H9 (cell line): Measurements from ENCODE around the gene BMP7. TPM values are rescaled to one million over a fixed set of nuclear protein-coding genes. Genes with fewer than 3 reads are reported as not detected.

Experiments used
- DNase-seq: peaks from one replicate; pipeline ENCODE4 v3.0.0-alpha.2; 2017
- H2AFZ ChIP-seq: one replicate; pipeline ENCODE4 v1.6.1; 2013; ENCODE audit warnings: mild to moderate bottlenecking, low read length, control low read depth, moderate library complexity
- H2AK5ac ChIP-seq: 2 replicates; pipeline ENCODE4 v1.6.1; 2013; ENCODE audit warnings: low read length, control low read depth, mixed read lengths; ENCODE audit not compliant: insufficient read length
- H2BK120ac ChIP-seq: one replicate; pipeline ENCODE4 v1.6.1; 2013; ENCODE audit warnings: low read depth, mild to moderate bottlenecking, low read length, control low read depth, inconsistent platforms; ENCODE audit not compliant: poor library complexity, severe bottlenecking
- H2BK12ac ChIP-seq: 2 replicates; pipeline ENCODE4 v1.6.1; 2013; ENCODE audit warnings: low read length, control low read depth, mixed read lengths, low read depth; ENCODE audit not compliant: insufficient read length
- H2BK15ac ChIP-seq: 2 replicates; pipeline ENCODE4 v1.6.1; 2013; ENCODE audit warnings: low read depth, low read length, control low read depth
- H2BK20ac ChIP-seq: one replicate; pipeline ENCODE4 v1.6.1; 2013; ENCODE audit warnings: low read depth, mild to moderate bottlenecking, low read length, control low read depth, inconsistent platforms; ENCODE audit not compliant: poor library complexity, severe bottlenecking
- H2BK5ac ChIP-seq: 2 replicates; pipeline ENCODE4 v1.6.1; 2013; ENCODE audit warnings: low read length, control low read depth, mixed read lengths; ENCODE audit not compliant: insufficient read length
- H3K14ac ChIP-seq: 2 replicates; pipeline ENCODE4 v1.6.1; 2013; ENCODE audit warnings: low read length, control low read depth; ENCODE audit not compliant: insufficient read depth
- H3K18ac ChIP-seq: 2 replicates; pipeline ENCODE4 v1.6.1; 2013; ENCODE audit warnings: low read depth, mild to moderate bottlenecking, mixed read lengths, low read length, control low read depth; ENCODE audit not compliant: insufficient read length
- H3K23ac ChIP-seq: 2 replicates; pipeline ENCODE4 v1.6.1; 2013; ENCODE audit warnings: low read length, control low read depth, mixed read lengths, low read depth; ENCODE audit not compliant: insufficient read length
- H3K23me2 ChIP-seq: 2 replicates; pipeline ENCODE4 v1.6.1; 2013; ENCODE audit warnings: low read depth, mild to moderate bottlenecking, mixed read lengths, low read length, control low read depth; ENCODE audit not compliant: insufficient read length, poor library complexity, severe bottlenecking
- H3K27ac ChIP-seq: 2 replicates; pipeline ENCODE4 v1.5.1; 2013; ENCODE audit warnings: low read length, control low read depth, mixed read lengths, low read depth; ENCODE audit not compliant: insufficient read length
- H3K27me3 ChIP-seq: 2 replicates; pipeline ENCODE4 v1.6.1; 2013; ENCODE audit warnings: low read length, control low read depth, inconsistent platforms; ENCODE audit not compliant: insufficient read depth
- H3K4ac ChIP-seq: 2 replicates; pipeline ENCODE4 v1.6.1; 2013; ENCODE audit warnings: low read depth, mild to moderate bottlenecking, control low read depth, inconsistent platforms, low read length, moderate library complexity
- H3K4me1 ChIP-seq: 2 replicates; pipeline ENCODE4 v1.6.1; 2013; ENCODE audit warnings: low read length, control low read depth, inconsistent platforms; ENCODE audit not compliant: insufficient read depth
- H3K4me2 ChIP-seq: 2 replicates; pipeline ENCODE4 v1.6.1; 2013; ENCODE audit warnings: low read length, control low read depth, mixed read lengths; ENCODE audit not compliant: insufficient read length, insufficient read depth
- H3K56ac ChIP-seq: 2 replicates; pipeline ENCODE4 v1.6.1; 2013; ENCODE audit warnings: low read depth, mild to moderate bottlenecking, mixed read lengths, low read length, control low read depth; ENCODE audit not compliant: insufficient read length
- H3K79me1 ChIP-seq: 2 replicates; pipeline ENCODE4 v1.6.1; 2013; ENCODE audit warnings: low read depth, mild to moderate bottlenecking, moderate library complexity, low read length, control low read depth, inconsistent platforms; ENCODE audit not compliant: insufficient read depth, poor library complexity, severe bottlenecking
- H3K79me2 ChIP-seq: 2 replicates; pipeline ENCODE4 v1.6.1; 2013; ENCODE audit warnings: low read length, control low read depth, inconsistent platforms; ENCODE audit not compliant: insufficient read depth
- H3K9ac ChIP-seq: 2 replicates; pipeline ENCODE4 v1.6.1; 2013; ENCODE audit warnings: low read length, control low read depth, mixed read lengths; ENCODE audit not compliant: insufficient read length; ENCODE audit errors: extremely low read depth
- H3K9me3 ChIP-seq: one replicate; pipeline ENCODE4 v1.6.1; 2013; ENCODE audit warnings: low read depth, low read length, inconsistent platforms; ENCODE audit not compliant: control insufficient read depth
- H3T11ph ChIP-seq: one replicate; pipeline ENCODE4 v1.6.1; 2013; ENCODE audit warnings: mild to moderate bottlenecking, low read length, control low read depth, inconsistent platforms
- H4K20me1 ChIP-seq: one replicate; pipeline ENCODE4 v1.6.1; 2013; ENCODE audit not compliant: control insufficient read depth, insufficient read length, insufficient read depth
- H4K5ac ChIP-seq: 2 replicates; pipeline ENCODE4 v1.6.1; 2013; ENCODE audit warnings: low read depth, mild to moderate bottlenecking, mixed read lengths, low read length, control low read depth; ENCODE audit not compliant: insufficient read length
- H4K8ac ChIP-seq: replicated peaks from 2 replicates; pipeline ENCODE4 v1.6.1; 2013; ENCODE audit warnings: low read length, control low read depth, mixed read lengths, low read depth; ENCODE audit not compliant: insufficient read length
- H4K91ac ChIP-seq: 2 replicates; pipeline ENCODE4 v1.6.1; 2013; ENCODE audit warnings: low read depth, mild to moderate bottlenecking, moderate library complexity, mixed read lengths, low read length, control low read depth; ENCODE audit not compliant: insufficient read length
- H3K27ac Mint-ChIP-seq, 3 experiments: 2 replicates in 2 of 3; 3 replicates in 1 of 3; pipeline ENCODE4 v1.8.0; 2020 to 2021; ENCODE audit warnings: mixed read lengths in 3 of 3, mild to moderate bottlenecking in 1 of 3, moderate library complexity in 1 of 3
- H3K27me3 Mint-ChIP-seq: 2 replicates; pipeline ENCODE4 v1.8.0; 2021; ENCODE audit warnings: low read depth, mild to moderate bottlenecking, moderate library complexity, mixed read lengths
- H3K36me3 Mint-ChIP-seq, 3 experiments: 2 replicates in 2 of 3; 3 replicates in 1 of 3; pipeline ENCODE4 v1.8.0; 2020 to 2021; ENCODE audit warnings: low read depth in 3 of 3, mixed read lengths in 3 of 3; ENCODE audit not compliant: insufficient read depth in 1 of 3
- H3K4me1 Mint-ChIP-seq, 2 experiments: 2 replicates each; pipeline ENCODE4 v1.8.0; 2020; ENCODE audit warnings: mixed read lengths in 2 of 2
- H3K4me3 Mint-ChIP-seq, 2 experiments: 2 replicates in 1 of 2; 3 replicates in 1 of 2; pipeline ENCODE4 v1.8.0; 2020 to 2021; ENCODE audit warnings: mild to moderate bottlenecking in 2 of 2, mixed read lengths in 2 of 2, moderate library complexity in 1 of 2
- H3K9me3 Mint-ChIP-seq, 2 experiments: 2 replicates in 1 of 2; 3 replicates in 1 of 2; pipeline ENCODE4 v1.8.0; 2020; ENCODE audit warnings: mild to moderate bottlenecking in 2 of 2, mixed read lengths in 2 of 2, moderate library complexity in 1 of 2
- WGBS: extraction: QIAGEN DNeasy Blood & Tissue Kit; methylation state at CpG from one replicate; pipeline ENCODE4 v1.1.7; 2013; ENCODE audit warnings: missing lambda C conversion rate, low lambda C conversion rate, mixed read lengths; ENCODE audit not compliant: insufficient read length; ENCODE audit errors: extremely low coverage; 5-methylcytosine and 5-hydroxymethylcytosine counted together
- total RNA-seq: library from RNA; stranded (reverse); gene quantifications from 2 replicates; pipeline ENCODE4 v1.2.1, GENCODE V29; 2021
- TF ChIP-seq, protein P1 (sequence below): fragments of 200-600 bp; sonication (generic); conservative IDR thresholded peaks from 3 replicates; pipeline ENCODE4 v1.8.0; 2021; ENCODE audit warnings: antibody characterized with exemption, mild to moderate bottlenecking

Gene BMP7
- total RNA-seq, 1 experiment from 2014 or later = 17.7 TPM

DNA sequence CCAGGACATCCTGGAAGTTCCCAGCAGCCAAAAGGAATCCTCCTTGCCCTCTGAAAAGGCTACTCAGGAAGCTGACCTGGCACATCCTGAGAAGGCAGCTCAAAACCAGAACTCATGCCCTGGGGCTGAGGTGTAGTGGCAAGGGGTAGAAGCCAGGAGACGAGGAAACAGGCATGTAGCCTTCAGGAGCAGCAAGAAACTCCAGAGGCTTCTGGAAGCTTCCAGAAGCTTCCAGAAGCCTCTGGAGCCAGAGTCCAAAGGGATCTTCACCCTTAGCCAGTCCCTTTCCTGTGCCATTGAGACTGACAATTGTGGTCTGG is 43.9 kb downstream of the BMP7 start:
- peaks cover 0 to 9% (median 4%) of the 10 kb centered on the region in 3 experiments; a peak in 3 of 7 replicates for H3K36me3 Mint-ChIP-seq
- no peak overlapping the region for H3K14ac ChIP-seq
- H2BK120ac ChIP-seq = no peak overlapping the region
- H2BK20ac ChIP-seq = no peak overlapping the region
- H3K18ac ChIP-seq = no peak overlapping the region
- H3K4me1 Mint-ChIP-seq = peaks cover 5 to 14% of the 10 kb centered on the region in 2 experiments
- H3K27ac ChIP-seq = no peak overlapping the region
- H3K4ac ChIP-seq = no peak overlapping the region
- H3K4me3 Mint-ChIP-seq = no peak overlapping the region
- no peaks in the 10 kb centered on the region for H3K9me3 Mint-ChIP-seq
- no peak overlapping the region for H3K23ac ChIP-seq
- H3K9ac ChIP-seq = no peak overlapping the region
- no peaks in the 10 kb centered on the region for H4K20me1 ChIP-seq
- H2AK5ac ChIP-seq = no peak overlapping the region
- no peak overlapping the region for H2BK12ac ChIP-seq
- H3K79me2 ChIP-seq = no peaks in the 10 kb centered on the region
- TF ChIP-seq, protein P1, sequence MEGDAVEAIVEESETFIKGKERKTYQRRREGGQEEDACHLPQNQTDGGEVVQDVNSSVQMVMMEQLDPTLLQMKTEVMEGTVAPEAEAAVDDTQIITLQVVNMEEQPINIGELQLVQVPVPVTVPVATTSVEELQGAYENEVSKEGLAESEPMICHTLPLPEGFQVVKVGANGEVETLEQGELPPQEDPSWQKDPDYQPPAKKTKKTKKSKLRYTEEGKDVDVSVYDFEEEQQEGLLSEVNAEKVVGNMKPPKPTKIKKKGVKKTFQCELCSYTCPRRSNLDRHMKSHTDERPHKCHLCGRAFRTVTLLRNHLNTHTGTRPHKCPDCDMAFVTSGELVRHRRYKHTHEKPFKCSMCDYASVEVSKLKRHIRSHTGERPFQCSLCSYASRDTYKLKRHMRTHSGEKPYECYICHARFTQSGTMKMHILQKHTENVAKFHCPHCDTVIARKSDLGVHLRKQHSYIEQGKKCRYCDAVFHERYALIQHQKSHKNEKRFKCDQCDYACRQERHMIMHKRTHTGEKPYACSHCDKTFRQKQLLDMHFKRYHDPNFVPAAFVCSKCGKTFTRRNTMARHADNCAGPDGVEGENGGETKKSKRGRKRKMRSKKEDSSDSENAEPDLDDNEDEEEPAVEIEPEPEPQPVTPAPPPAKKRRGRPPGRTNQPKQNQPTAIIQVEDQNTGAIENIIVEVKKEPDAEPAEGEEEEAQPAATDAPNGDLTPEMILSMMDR = no peak
- no peaks in the 10 kb centered on the region for H3K23me2 ChIP-seq
- H2BK15ac ChIP-seq = no peak overlapping the region
- no peaks in the 10 kb centered on the region for H3K9me3 ChIP-seq
- no peak overlapping the region for H4K8ac ChIP-seq
- peaks cover 3% of the 10 kb centered on the region for H3K27me3 Mint-ChIP-seq
- WGBS = no CpG with 5 or more reads among the region's 1 CpG
- no peak overlapping the region for H3T11ph ChIP-seq
- no peak for DNase-seq
- H3K27me3 ChIP-seq = no peaks in the 10 kb centered on the region
- H2BK5ac ChIP-seq = no peak overlapping the region
- H3K79me1 ChIP-seq = no peaks in the 10 kb centered on the region
- no peak overlapping the region for H4K5ac ChIP-seq
- no peaks in the 10 kb centered on the region for H3K4me1 ChIP-seq
- H4K91ac ChIP-seq = no peak overlapping the region
- H3K27ac Mint-ChIP-seq = no peak overlapping the region
- H2AFZ ChIP-seq = no peak overlapping the region
- H3K56ac ChIP-seq = no peak overlapping the region
- H3K4me2 ChIP-seq = no peak overlapping the region
